Measurements from ENCODE around the gene TNFRSF19.

Gene TNFRSF19

DNA sequence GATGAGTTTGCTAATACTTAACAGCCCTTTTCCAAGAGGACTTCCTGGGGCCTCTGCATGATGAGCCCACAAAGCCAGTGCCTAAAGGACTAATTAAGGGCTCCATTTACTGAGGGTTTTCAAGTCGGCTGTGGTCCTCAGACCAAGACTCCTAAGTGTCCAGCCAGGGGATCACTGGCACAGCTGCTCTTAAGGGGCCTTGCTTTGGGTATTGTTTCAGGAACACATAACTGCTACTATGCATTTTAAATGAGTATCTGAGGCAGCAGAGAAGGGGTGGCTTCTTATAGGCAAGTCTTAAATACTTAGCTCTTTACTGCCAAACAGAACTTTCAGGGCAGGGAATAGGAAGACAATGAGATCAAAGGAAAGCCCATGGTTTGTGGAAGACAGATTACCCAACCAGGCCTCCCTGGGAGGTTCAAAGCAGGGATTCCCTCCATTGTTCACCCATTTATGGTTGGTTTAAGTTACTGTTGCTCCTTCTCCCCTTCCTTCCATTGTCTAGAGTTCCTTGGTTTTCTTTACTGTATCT lies 61.9 kb downstream of the TNFRSF19 start:
- no peak overlapping the region for H3K4me3 ChIP-seq (ENCODE audit: low read depth, low read length)
- TF ChIP-seq, protein P1, sequence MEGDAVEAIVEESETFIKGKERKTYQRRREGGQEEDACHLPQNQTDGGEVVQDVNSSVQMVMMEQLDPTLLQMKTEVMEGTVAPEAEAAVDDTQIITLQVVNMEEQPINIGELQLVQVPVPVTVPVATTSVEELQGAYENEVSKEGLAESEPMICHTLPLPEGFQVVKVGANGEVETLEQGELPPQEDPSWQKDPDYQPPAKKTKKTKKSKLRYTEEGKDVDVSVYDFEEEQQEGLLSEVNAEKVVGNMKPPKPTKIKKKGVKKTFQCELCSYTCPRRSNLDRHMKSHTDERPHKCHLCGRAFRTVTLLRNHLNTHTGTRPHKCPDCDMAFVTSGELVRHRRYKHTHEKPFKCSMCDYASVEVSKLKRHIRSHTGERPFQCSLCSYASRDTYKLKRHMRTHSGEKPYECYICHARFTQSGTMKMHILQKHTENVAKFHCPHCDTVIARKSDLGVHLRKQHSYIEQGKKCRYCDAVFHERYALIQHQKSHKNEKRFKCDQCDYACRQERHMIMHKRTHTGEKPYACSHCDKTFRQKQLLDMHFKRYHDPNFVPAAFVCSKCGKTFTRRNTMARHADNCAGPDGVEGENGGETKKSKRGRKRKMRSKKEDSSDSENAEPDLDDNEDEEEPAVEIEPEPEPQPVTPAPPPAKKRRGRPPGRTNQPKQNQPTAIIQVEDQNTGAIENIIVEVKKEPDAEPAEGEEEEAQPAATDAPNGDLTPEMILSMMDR (IDR thresholded peaks at IDR 0.05; ENCODE audit: low read depth, low read length), result no peak
- no peak for TF ChIP-seq MYC (IDR thresholded peaks at IDR 0.05; ENCODE audit: low read depth, low read length)
- no peak for TF ChIP-seq POLR2A (IDR thresholded peaks at IDR 0.05; ENCODE audit: extremely low read depth, insufficient read length)
- TF ChIP-seq, protein P2, sequence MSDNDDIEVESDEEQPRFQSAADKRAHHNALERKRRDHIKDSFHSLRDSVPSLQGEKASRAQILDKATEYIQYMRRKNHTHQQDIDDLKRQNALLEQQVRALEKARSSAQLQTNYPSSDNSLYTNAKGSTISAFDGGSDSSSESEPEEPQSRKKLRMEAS (IDR thresholded peaks at IDR 0.05; ENCODE audit: low read depth, low read length), result no peak
- DNase-seq (ENCODE audit: low read depth), result no peak

DNA sequence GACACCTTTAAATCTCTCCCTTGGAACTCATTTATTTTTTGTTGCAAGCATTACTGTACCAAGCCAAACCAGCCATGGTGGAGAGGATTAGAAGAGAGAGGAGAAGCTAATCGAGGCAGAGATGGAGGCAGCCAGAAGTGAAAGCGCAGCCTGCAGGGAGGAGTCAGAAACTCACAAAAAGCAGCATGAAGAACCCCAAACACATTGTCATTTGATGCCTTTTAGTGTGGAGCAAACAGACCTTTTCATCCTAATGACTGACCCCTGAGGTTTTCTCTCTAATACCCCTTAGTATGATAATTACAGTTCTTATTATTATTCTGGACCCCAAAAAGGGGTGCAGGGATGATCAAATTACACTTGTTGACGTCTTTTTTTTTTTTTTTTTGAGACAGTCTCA lies 62.5 kb downstream of the TNFRSF19 start:
- H3K4me3 ChIP-seq (ENCODE audit: low read depth, low read length), result no peak overlapping the region
- DNase-seq (ENCODE audit: low read depth), result no peak
- TF ChIP-seq POLR2A (IDR thresholded peaks at IDR 0.05; ENCODE audit: extremely low read depth, insufficient read length) (no peak), MYC (IDR thresholded peaks at IDR 0.05; ENCODE audit: low read depth, low read length) (no peak)
- TF ChIP-seq, protein P1 (IDR thresholded peaks at IDR 0.05; ENCODE audit: low read depth, low read length), result no peak
- TF ChIP-seq, protein P2 (IDR thresholded peaks at IDR 0.05; ENCODE audit: low read depth, low read length), result no peak

DNA sequence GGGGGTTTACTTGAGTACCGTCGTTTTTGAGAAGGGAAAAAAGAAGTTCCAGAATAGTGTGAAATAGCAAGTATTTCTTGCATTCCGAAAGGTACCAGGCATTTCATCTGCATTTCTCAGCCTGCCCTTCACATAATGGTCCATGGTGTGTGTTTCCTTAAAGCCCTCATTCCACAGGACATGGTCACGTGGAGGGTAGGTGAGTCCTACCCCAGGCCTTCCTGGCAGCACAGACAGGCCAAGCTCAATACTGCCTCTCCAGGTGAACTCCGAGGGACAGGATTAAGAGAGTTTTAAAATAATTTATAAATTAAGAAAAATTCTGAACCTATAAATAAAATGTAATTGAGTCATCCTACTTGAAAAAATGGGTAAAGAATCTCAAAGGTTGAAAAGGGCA lies 64.7 kb downstream of the TNFRSF19 start:
- no peak for DNase-seq (ENCODE audit: low read depth)
- H3K4me3 ChIP-seq (ENCODE audit: low read depth, low read length), result no peak overlapping the region
- TF ChIP-seq, protein P2 (IDR thresholded peaks at IDR 0.05; ENCODE audit: low read depth, low read length), result no peak
- no peak for TF ChIP-seq MYC (IDR thresholded peaks at IDR 0.05; ENCODE audit: low read depth, low read length)
- no peak for TF ChIP-seq POLR2A (IDR thresholded peaks at IDR 0.05; ENCODE audit: extremely low read depth, insufficient read length)
- TF ChIP-seq, protein P1 (IDR thresholded peaks at IDR 0.05; ENCODE audit: low read depth, low read length), result no peak

DNA sequence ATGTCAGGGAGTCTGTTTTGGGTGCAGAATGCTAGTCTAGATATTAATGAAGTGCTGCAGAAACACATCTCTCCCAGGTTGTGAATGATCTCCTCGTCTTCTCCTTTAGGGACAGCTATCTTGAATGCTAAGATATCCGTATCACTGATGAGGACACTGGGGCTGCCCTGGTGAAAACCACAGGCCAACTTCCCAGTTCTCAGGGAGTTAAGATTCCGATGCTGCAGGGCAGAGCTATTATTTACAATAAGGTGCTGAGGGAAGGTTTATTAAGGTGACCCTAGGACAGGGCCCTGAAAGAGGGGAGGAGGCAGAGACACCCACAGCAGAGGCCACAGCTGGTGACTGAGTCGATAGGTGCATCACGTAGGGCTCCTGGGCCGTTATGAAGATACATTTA lies 66.1 kb downstream of the TNFRSF19 start:
- TF ChIP-seq POLR2A (IDR thresholded peaks at IDR 0.05; ENCODE audit: extremely low read depth, insufficient read length) (no peak), MYC (IDR thresholded peaks at IDR 0.05; ENCODE audit: low read depth, low read length) (no peak)
- TF ChIP-seq, protein P2 (IDR thresholded peaks at IDR 0.05; ENCODE audit: low read depth, low read length), result no peak
- TF ChIP-seq, protein P1 (IDR thresholded peaks at IDR 0.05; ENCODE audit: low read depth, low read length), result no peak
- DNase-seq (ENCODE audit: low read depth), result no peak
- H3K4me3 ChIP-seq (ENCODE audit: low read depth, low read length), result no peak overlapping the region

DNA sequence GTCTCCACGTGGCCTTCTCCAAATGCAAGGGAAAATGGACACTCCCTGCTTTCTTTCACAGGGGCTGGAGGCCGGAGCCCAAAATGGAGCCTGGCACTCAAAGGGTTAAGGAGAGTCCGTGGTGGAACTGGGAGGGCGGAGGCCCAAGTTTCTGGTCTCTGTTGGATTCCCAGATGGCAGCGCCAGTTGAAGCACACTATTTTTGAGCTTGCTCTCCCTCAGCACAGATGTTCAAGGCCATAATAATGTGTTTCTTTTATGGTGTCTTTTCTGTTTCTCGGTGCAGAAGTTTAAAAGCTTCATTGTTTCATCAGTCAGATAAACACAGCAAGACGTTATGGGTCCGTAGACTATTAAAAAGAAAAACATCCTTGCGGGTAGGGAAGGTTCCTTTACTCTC lies 67.6 kb downstream of the TNFRSF19 start:
- TF ChIP-seq MYC (IDR thresholded peaks at IDR 0.05; ENCODE audit: low read depth, low read length) (no peak), POLR2A (IDR thresholded peaks at IDR 0.05; ENCODE audit: extremely low read depth, insufficient read length) (no peak)
- TF ChIP-seq, protein P1 (IDR thresholded peaks at IDR 0.05; ENCODE audit: low read depth, low read length), result no peak
- TF ChIP-seq, protein P2 (IDR thresholded peaks at IDR 0.05; ENCODE audit: low read depth, low read length), result no peak
- H3K4me3 ChIP-seq (ENCODE audit: low read depth, low read length), result no peak overlapping the region
- DNase-seq (ENCODE audit: low read depth), result no peak
